H1 (cell line): ENCODE results near the gene SLC15A1. TPM values are rescaled to one million over a fixed set of nuclear protein-coding genes. Genes with fewer than 3 reads are reported as not detected.

ENCODE experiments used
- CTCF ChIA-PET: fragments of 300-600 bp; sonication (Branson Sonifier 250); formaldehyde crosslinking; loops from one replicate; lab custom pipeline; 2021; ENCODE audit not compliant: partially characterized antibody; lab: Charles Lee
- POLR2A ChIA-PET: fragments of 300-600 bp; sonication (Branson Sonifier 250); formaldehyde crosslinking; loops from one replicate; lab custom pipeline; 2021; ENCODE audit warnings: inconsistent platforms; ENCODE audit not compliant: partially characterized antibody; lab: Charles Lee
- DNase-seq, 2 experiments: peaks; one replicate each; pipeline versions ENCODE4 v3.0.0 to v3.0.0-alpha.2; 2010 to 2022; ENCODE audit warnings: low spot score in 2 of 2, low read depth in 1 of 2, mixed read lengths in 1 of 2
- FAIRE-seq: peaks from 2 replicates; lab custom pipeline; 2011; peaks lifted over from hg19 to GRCh38; lab: Jason Lieb, UNC
- H2AFZ ChIP-seq: 2 replicates; pipeline ENCODE4 v1.8.1; 2012; ENCODE audit warnings: low read length, inconsistent platforms
- H2AK5ac ChIP-seq: 2 replicates; pipeline ENCODE4 v1.6.1; 2013; ENCODE audit warnings: low read depth, low read length
- H2BK120ac ChIP-seq: replicated peaks from 2 replicates; pipeline ENCODE3; 2013; ENCODE audit warnings: low read depth, low read length, inconsistent platforms
- H2BK12ac ChIP-seq: 2 replicates; pipeline ENCODE4 v1.6.1; 2013; ENCODE audit warnings: low read depth, low read length
- H2BK15ac ChIP-seq: 2 replicates; pipeline ENCODE4 v1.6.1; 2013; ENCODE audit warnings: low read length
- H2BK20ac ChIP-seq: 2 replicates; pipeline ENCODE4 v1.6.1; 2013; ENCODE audit warnings: low read length
- H2BK5ac ChIP-seq: 2 replicates; pipeline ENCODE4 v1.6.1; 2013; ENCODE audit warnings: low read depth, low read length
- H3K14ac ChIP-seq: 2 replicates; pipeline ENCODE4 v1.6.1; 2013; ENCODE audit warnings: inconsistent platforms; ENCODE audit not compliant: insufficient read length
- H3K18ac ChIP-seq: 2 replicates; pipeline ENCODE4 v1.6.1; 2013; ENCODE audit warnings: low read length; ENCODE audit errors: extremely low read depth
- H3K23ac ChIP-seq: 2 replicates; pipeline ENCODE4 v1.6.1; 2013; ENCODE audit warnings: inconsistent platforms; ENCODE audit not compliant: insufficient read length
- H3K23me2 ChIP-seq: 2 replicates; pipeline ENCODE4 v1.6.1; 2013; ENCODE audit warnings: low read depth, low read length
- H3K27ac ChIP-seq: 2 replicates; pipeline ENCODE4 v1.6.1; 2011; ENCODE audit warnings: low read depth, low read length, inconsistent platforms
- H3K27me3 ChIP-seq, 4 experiments: replicated peaks in 1 of 4; 1 replicate in 1 of 4; 2 replicates in 3 of 4; pipeline versions ENCODE4 v1.6.1 to v1.8.1; 2011 to 2013; ENCODE audit warnings: low read length in 3 of 4, mild to moderate bottlenecking in 3 of 4, inconsistent platforms in 2 of 4, mixed read lengths in 2 of 4, moderate library complexity in 1 of 4; ENCODE audit not compliant: control insufficient read depth in 3 of 4, insufficient read depth in 3 of 4; ENCODE audit errors: extremely low read depth in 1 of 4
- H3K36me3 ChIP-seq, 4 experiments: 2 replicates each; pipeline versions ENCODE4 v1.6.1 to v1.8.1; 2011 to 2013; ENCODE audit warnings: mild to moderate bottlenecking in 4 of 4, low read length in 3 of 4, moderate library complexity in 2 of 4, control low read depth in 1 of 4, inconsistent platforms in 1 of 4; ENCODE audit not compliant: insufficient read depth in 4 of 4, control insufficient read depth in 2 of 4
- H3K4ac ChIP-seq: replicated peaks from 2 replicates; pipeline ENCODE3; 2013; ENCODE audit warnings: low read length, low read depth, mixed read lengths, inconsistent platforms; ENCODE audit not compliant: insufficient read length
- H3K4me1 ChIP-seq, 4 experiments: replicated peaks in 1 of 4; 1 replicate in 1 of 4; 2 replicates in 3 of 4; pipeline versions ENCODE4 v1.6.1 to v1.8.1; 2011 to 2013; ENCODE audit warnings: low read length in 3 of 4, inconsistent platforms in 2 of 4, mixed read lengths in 1 of 4; ENCODE audit not compliant: insufficient read depth in 4 of 4, control insufficient read depth in 3 of 4
- H3K4me2 ChIP-seq, 2 experiments: 2 replicates each; pipeline versions ENCODE4 v1.6.1 to v1.8.1; 2011 to 2013; ENCODE audit warnings: low read depth in 2 of 2, low read length in 2 of 2, control low read depth in 1 of 2, inconsistent platforms in 1 of 2, mild to moderate bottlenecking in 1 of 2; ENCODE audit not compliant: insufficient read depth in 1 of 2
- H3K4me3 ChIP-seq, 4 experiments: fragments of 200-600, 300-600 bp in 1 of 4; sonication (generic), shearing (Covaris generic), sonication (Bioruptor Twin) in 1 of 4; 2 replicates each; pipeline versions ENCODE4 v1.5.1 to v1.8.1; 2011 to 2016; ENCODE audit warnings: low read length in 4 of 4, low read depth in 3 of 4, control low read depth in 2 of 4, inconsistent platforms in 2 of 4, mild to moderate bottlenecking in 2 of 4, mixed read lengths in 1 of 4, moderate library complexity in 1 of 4; ENCODE audit not compliant: insufficient read depth in 2 of 4; ENCODE audit errors: extremely low read depth in 1 of 4
- H3K56ac ChIP-seq: replicated peaks from 2 replicates; pipeline ENCODE3; 2013; ENCODE audit warnings: low read depth, mild to moderate bottlenecking, mixed read lengths, low read length, inconsistent platforms; ENCODE audit not compliant: insufficient read length
- H3K79me1 ChIP-seq: 2 replicates; pipeline ENCODE4 v1.6.1; 2013; ENCODE audit warnings: low read depth, low read length, control low read depth
- H3K79me2 ChIP-seq, 2 experiments: 2 replicates each; pipeline versions ENCODE4 v1.6.1 to v1.8.1; 2012 to 2013; ENCODE audit warnings: low read length in 2 of 2, mild to moderate bottlenecking in 2 of 2, inconsistent platforms in 1 of 2; ENCODE audit not compliant: insufficient read depth in 2 of 2, control insufficient read depth in 1 of 2
- H3K9ac ChIP-seq, 4 experiments: replicated peaks in 1 of 4; 1 replicate in 1 of 4; 2 replicates in 3 of 4; pipeline versions ENCODE4 v1.6.1 to v1.8.1; 2011 to 2013; ENCODE audit warnings: low read depth in 3 of 4, low read length in 3 of 4, control low read depth in 2 of 4, mild to moderate bottlenecking in 2 of 4, moderate library complexity in 2 of 4, inconsistent platforms in 1 of 4; ENCODE audit errors: extremely low read depth in 1 of 4
- H3K9me3 ChIP-seq, 2 experiments: 2 replicates each; pipeline versions ENCODE4 v1.6.1 to v1.8.1; 2012 to 2013; ENCODE audit warnings: mild to moderate bottlenecking in 2 of 2, moderate library complexity in 2 of 2, control low read depth in 1 of 2, inconsistent platforms in 1 of 2, low read depth in 1 of 2, low read length in 1 of 2, mixed read lengths in 1 of 2; ENCODE audit not compliant: insufficient read depth in 2 of 2
- H4K20me1 ChIP-seq, 2 experiments: replicated peaks in 1 of 2; 2 replicates each; pipeline versions ENCODE3 to v1.8.1; 2011 to 2013; ENCODE audit warnings: inconsistent platforms in 2 of 2, low read length in 2 of 2, mild to moderate bottlenecking in 1 of 2; ENCODE audit not compliant: insufficient read depth in 2 of 2, control insufficient read depth in 1 of 2
- H4K5ac ChIP-seq: 2 replicates; pipeline ENCODE4 v1.6.1; 2013; ENCODE audit warnings: low read length, low read depth, mixed read lengths, inconsistent platforms; ENCODE audit not compliant: insufficient read length
- H4K8ac ChIP-seq: 2 replicates; pipeline ENCODE4 v1.8.0; 2013; ENCODE audit warnings: mild to moderate bottlenecking, moderate library complexity, low read length, inconsistent platforms; ENCODE audit not compliant: insufficient read depth; ENCODE audit errors: extremely low read depth
- H4K91ac ChIP-seq: replicated peaks from 2 replicates; pipeline ENCODE3; 2013; ENCODE audit warnings: low read length, mixed read lengths, inconsistent platforms; ENCODE audit not compliant: insufficient read length
- BCL11A ChIP-seq, 2 experiments: IDR thresholded peaks; one replicate each; pipeline ENCODE4 v1.6.1; 2011; ENCODE audit warnings: low read depth in 2 of 2, low read length in 2 of 2, mild to moderate bottlenecking in 2 of 2
- CTBP2 ChIP-seq: IDR thresholded peaks from 2 replicates; pipeline ENCODE4 v1.7.0; 2011; ENCODE audit warnings: borderline replicate concordance, mild to moderate bottlenecking, moderate library complexity, mixed read lengths, low read length; ENCODE audit not compliant: insufficient read depth, insufficient read length
- EGR1 ChIP-seq: IDR thresholded peaks from 2 replicates; pipeline ENCODE4 v1.6.1; 2011; ENCODE audit warnings: low read depth, low read length, borderline replicate concordance
- EP300 ChIP-seq, 2 experiments: IDR thresholded peaks; 1 replicate in 1 of 2; 2 replicates in 1 of 2; pipeline ENCODE4 v1.6.1; 2011 to 2012; ENCODE audit warnings: low read depth in 2 of 2, low read length in 2 of 2, mild to moderate bottlenecking in 2 of 2, borderline replicate concordance in 1 of 2, inconsistent platforms in 1 of 2, moderate library complexity in 1 of 2
- EZH2 ChIP-seq: fragments of 200-600 bp; sonication (generic); IDR thresholded peaks from 2 replicates; pipeline ENCODE4 v1.7.1; 2012; ENCODE audit warnings: low read depth, mild to moderate bottlenecking, moderate library complexity, low read length, inconsistent platforms; ENCODE audit not compliant: severe bottlenecking
- JUN ChIP-seq: IDR thresholded peaks from 2 replicates; pipeline ENCODE4 v1.6.1; 2011; ENCODE audit warnings: low read depth, mild to moderate bottlenecking, improper control_type of control experiment, low read length
- KDM1A ChIP-seq: fragments of 200-600, 300-600 bp; sonication (generic); IDR thresholded peaks from 2 replicates; pipeline ENCODE4 v1.7.1; 2016; ENCODE audit warnings: mild to moderate bottlenecking, low read length, borderline replicate concordance
- POU5F1 ChIP-seq: IDR thresholded peaks from 2 replicates; pipeline ENCODE4 v1.6.1; 2011; ENCODE audit warnings: low read depth, mild to moderate bottlenecking, low read length, moderate library complexity
- RBBP5 ChIP-seq: IDR thresholded peaks from 2 replicates; pipeline ENCODE4 v1.7.1; 2012; ENCODE audit warnings: low read depth, mild to moderate bottlenecking, inconsistent platforms, low read length, moderate library complexity, borderline replicate concordance
- SIX5 ChIP-seq: IDR thresholded peaks from 2 replicates; pipeline ENCODE4 v1.6.1; 2011; ENCODE audit warnings: mild to moderate bottlenecking, low read depth, low read length
- SRF ChIP-seq: IDR thresholded peaks from 2 replicates; pipeline ENCODE4 v1.6.1; 2011; ENCODE audit warnings: mild to moderate bottlenecking, low read depth, low read length, moderate library complexity
- SUZ12 ChIP-seq: fragments of 200-600 bp; sonication (generic); IDR thresholded peaks from 2 replicates; pipeline ENCODE4 v1.6.1; 2012; ENCODE audit warnings: mild to moderate bottlenecking, inconsistent platforms, low read length, moderate library complexity, mixed read lengths
- TBP ChIP-seq: IDR thresholded peaks from 2 replicates; pipeline ENCODE4 v1.6.1; 2011; ENCODE audit warnings: low read depth, low read length, improper control_type of control experiment
- TCF12 ChIP-seq: IDR thresholded peaks from 2 replicates; pipeline ENCODE4 v1.6.1; 2011; ENCODE audit warnings: low read depth, mild to moderate bottlenecking, low read length
- WGBS, 2 experiments: shearing (Covaris generic) in 1 of 2; methylation state at CpG; one replicate each; pipeline versions ENCODE4 v1.1.6 to v1.1.7; 2013 to 2015; ENCODE audit warnings: low lambda C conversion rate in 2 of 2, mixed read lengths in 2 of 2, inconsistent platforms in 1 of 2, low coverage in 1 of 2, missing lambda C conversion rate in 1 of 2; ENCODE audit not compliant: insufficient replicate concordance in 2 of 2, insufficient coverage in 1 of 2, insufficient read length in 1 of 2; ENCODE audit errors: extremely low coverage in 1 of 2, missing lambda C conversion rate in 1 of 2; 5-methylcytosine and 5-hydroxymethylcytosine counted together
- polyA plus RNA-seq, 7 experiments: library from polyadenylated mRNA; depleted of rRNA in 3 of 7; stranded (reverse) in 5 of 7; unstranded in 2 of 7; fragments of >200 nt in 5 of 7; fragments of 200-250 nt in 2 of 7; gene quantifications; 1 replicate in 5 of 7; 2 replicates in 1 of 7; 4 replicates in 1 of 7; pipeline versions ENCODE4 v1.2.1 to v1.2.3, GENCODE V29; 2011 to 2013; ENCODE audit warnings: missing spikeins in 2 of 7, mixed read lengths in 2 of 7
- total RNA-seq: library from RNA; stranded (reverse); fragmentation: NEBNext Ultra II Directional; extraction: Animal tissue kit (Norgen Biotek cat#: 25700); gene quantifications from 2 replicates; pipeline ENCODE4 v1.2.1, GENCODE V29; 2021

The SLC15A1 gene
- total and polyA plus RNA-seq, 2 of the 8 experiments (the other 6 are each of a cell fraction or from before 2014, with no cell fraction given), result 1.3 to 2.4 TPM

- DNase-seq (no peak), FAIRE-seq (no peak)
- ChIA-PET CTCF (interaction anchor here (0.8 to 1.4 kb wide), 3 partner anchors 12 to 100 kb away, joined by 3 to 4 read pairs (median 3); partner anchors contain the start of gene SLC15A1), POLR2A (interaction anchor here (0.8 kb wide), 1 partner anchor 35 kb away, joined by 4 read pairs; no protein-coding TSS in a partner anchor)
- H3K27ac ChIP-seq, result no peak overlapping the region
- no peak overlapping the region for H3K9ac ChIP-seq
- no peak overlapping the region for H2BK120ac ChIP-seq
- H3K27me3 ChIP-seq, result no peaks in the 10 kb centered on the region
- H3K79me2 ChIP-seq, result no peaks in the 10 kb centered on the region
- peaks cover 0 to 4% (median 0%) of the 10 kb centered on the region in 4 experiments; a peak in 1 of 8 replicates for H3K36me3 ChIP-seq
- H3K4ac ChIP-seq, result no peak overlapping the region
- 96% methylated on average over 8 of the region's 8 CpGs; no CpG with 5 or more reads in 1 of the 2 experiments for WGBS, 2 experiments
- H3K9me3 ChIP-seq, result peaks cover 23 to 25% of the 10 kb centered on the region in 2 experiments
- H3K18ac ChIP-seq, result no peak overlapping the region
- H3K23me2 ChIP-seq, result no peaks in the 10 kb centered on the region
- no peak overlapping the region for H4K5ac ChIP-seq
- H4K20me1 ChIP-seq, result no peaks in the 10 kb centered on the region
- H3K4me1 ChIP-seq, result no peaks in the 10 kb centered on the region
- H4K8ac ChIP-seq, result no peak overlapping the region
- H4K91ac ChIP-seq, result no peak overlapping the region
- H3K14ac ChIP-seq, result no peak overlapping the region
- no peak overlapping the region for H2AK5ac ChIP-seq
- no peak overlapping the region for H2BK15ac ChIP-seq
- no peak overlapping the region for H3K23ac ChIP-seq
- H3K79me1 ChIP-seq, result no peaks in the 10 kb centered on the region
- no peak overlapping the region for H3K4me3 ChIP-seq
- no peak overlapping the region for H2AFZ ChIP-seq
- no peak overlapping the region for H2BK5ac ChIP-seq
- H3K4me2 ChIP-seq, result no peak overlapping the region
- H2BK12ac ChIP-seq, result no peak overlapping the region; the same call in 1 of the 2 replicates
- H2BK20ac ChIP-seq, result no peak overlapping the region
- H3K56ac ChIP-seq, result no peak overlapping the region
- TF ChIP-seq CTBP2 (no peak), POU5F1 (no peak), KDM1A (no peak), SIX5 (no peak), EGR1 (no peak), TCF12 (no peak), JUN (no peak), BCL11A (IDR thresholded peaks at IDR 0.05; ENCODE audit: low read depth in 2 of 2, low read length in 2 of 2) (no peak), EZH2 (no peak), RBBP5 (no peak), SRF (no peak), EP300 (IDR thresholded peaks at IDR 0.05; ENCODE audit: borderline replicate concordance in 1 of 2, low read depth in 2 of 2, low read length in 2 of 2) (no peak), TBP (no peak), SUZ12 (no peak)
These were observed 12.3 kb downstream of the SLC15A1 start for GRCh38 chr13:98740131-98740530.
